GM18868 (cell line): ENCODE measurements around the gene CCDC150.
"Not testable (repeated sequence)": the region's sequence is repeated elsewhere in the genome, so short reads cannot be mapped to it uniquely, and the experiment has no call there.

Experiments used
- ATAC-seq: cut with Tn5 transposase; IDR thresholded peaks from one replicate; pipeline ENCODE4 v1.9.1; 2021; ENCODE audit warnings: mild to moderate bottlenecking, moderate library complexity; ENCODE audit not compliant: unreplicated experiment

Gene CCDC150

GRCh38 chr2:196703695-196704094 lies 64.2 kb downstream of the CCDC150 start:
- no peak for ATAC-seq

GRCh38 chr2:196710056-196710455 lies 70.5 kb downstream of the CCDC150 start:
- not testable (repeated sequence) for ATAC-seq

- no peak for ATAC-seq
These were observed 72.1 kb downstream of the CCDC150 start for GRCh38 chr2:196711625-196712024.

GRCh38 chr2:196712867-196713266 lies 73.4 kb downstream of the CCDC150 start:
- ATAC-seq, result no peak

GRCh38 chr2:196718419-196719109 lies 79.0 kb downstream of the CCDC150 start:
- no peak for ATAC-seq

- ATAC-seq, result no peak
These were observed 79.8 kb downstream of the CCDC150 start for GRCh38 chr2:196719110-196719872.

GRCh38 chr2:196723571-196723970 lies 84.1 kb downstream of the CCDC150 start:
- ATAC-seq, result no peak

- no peak for ATAC-seq
These were observed 85.7 kb downstream of the CCDC150 start for GRCh38 chr2:196725218-196725617.

GRCh38 chr2:196725882-196726281 lies 86.4 kb downstream of the CCDC150 start:
- ATAC-seq, result no peak

- no peak for ATAC-seq
These were observed 89.9 kb downstream of the CCDC150 start for GRCh38 chr2:196729418-196729817.

GRCh38 chr2:196736646-196737045 lies 97.1 kb downstream of the CCDC150 start:
- ATAC-seq, result not testable (repeated sequence)

- ATAC-seq, result no peak
These were observed 97.5 kb downstream of the CCDC150 start for GRCh38 chr2:196737046-196737445.

GRCh38 chr2:196739031-196739430 lies 99.5 kb downstream of the CCDC150 start:
- no peak for ATAC-seq

- ATAC-seq, result no peak
These were observed 102.7 kb downstream of the CCDC150 start for GRCh38 chr2:196742216-196742615.

- no peak for ATAC-seq
These were observed 103.2 kb downstream of the CCDC150 start for GRCh38 chr2:196742685-196743084.

- ATAC-seq, result no peak
These were observed 103.7 kb downstream of the CCDC150 start for GRCh38 chr2:196743165-196743564.

- ATAC-seq, result no peak
These were observed 106.2 kb downstream of the CCDC150 start for GRCh38 chr2:196745711-196746110.

- no peak for ATAC-seq
These were observed 107.9 kb downstream of the CCDC150 start for GRCh38 chr2:196747400-196747799.

- ATAC-seq, result no peak
These were observed 108.6 kb downstream of the CCDC150 start for GRCh38 chr2:196748123-196748522.

GRCh38 chr2:196750291-196750923 lies 110.9 kb downstream of the CCDC150 start:
- no peak for ATAC-seq

GRCh38 chr2:196750977-196751631 lies 111.6 kb downstream of the CCDC150 start:
- ATAC-seq, result peak; percentile 98
